GM18870 (cell line): ENCODE results near the gene CERK.
"Not testable (repeated sequence)": the region's sequence is repeated elsewhere in the genome, so short reads cannot be mapped to it uniquely, and the experiment has no call there.

ENCODE experiments used
- ATAC-seq: cut with Tn5 transposase; IDR thresholded peaks from one replicate; pipeline ENCODE4 v1.9.1; 2021; ENCODE audit warnings: moderate library complexity; ENCODE audit not compliant: unreplicated experiment

Gene CERK

GRCh38 chr22:46650078-46650810 lies 87.8 kb downstream of the CERK start:
- no peak for ATAC-seq

GRCh38 chr22:46649141-46650077 lies 88.6 kb downstream of the CERK start:
- ATAC-seq = no peak

GRCh38 chr22:46648225-46648820 lies 89.7 kb downstream of the CERK start:
- not testable (repeated sequence) for ATAC-seq

- no peak for ATAC-seq
Measured at GRCh38 chr22:46646531-46647215, 91.4 kb downstream of the CERK start.

GRCh38 chr22:46642840-46643480 lies 95.1 kb downstream of the CERK start:
- ATAC-seq = not testable (repeated sequence)

GRCh38 chr22:46641811-46642266 lies 96.2 kb downstream of the CERK start:
- no peak for ATAC-seq

GRCh38 chr22:46640293-46641055 lies 97.6 kb downstream of the CERK start:
- no peak for ATAC-seq

GRCh38 chr22:46639843-46640242 lies 98.2 kb downstream of the CERK start:
- ATAC-seq = no peak

GRCh38 chr22:46638601-46639431 lies 99.2 kb downstream of the CERK start:
- no peak for ATAC-seq

- ATAC-seq = no peak
Measured at GRCh38 chr22:46637711-46638600, 100.1 kb downstream of the CERK start.

- no peak for ATAC-seq
Measured at GRCh38 chr22:46636221-46637002, 101.6 kb downstream of the CERK start.

- ATAC-seq = no peak
Measured at GRCh38 chr22:46635756-46636155, 102.3 kb downstream of the CERK start.

GRCh38 chr22:46634973-46635685 lies 102.9 kb downstream of the CERK start:
- not testable (repeated sequence) for ATAC-seq
